Colonic mucosa (tissue), 4 donors: ENCODE results near the gene PRAMEF12. TPM values are rescaled to one million over a fixed set of nuclear protein-coding genes. Genes with fewer than 3 reads are reported as not detected.

Source experiments
- DNase-seq: peaks from one replicate; pipeline ENCODE4 v3.0.0-alpha.2; 2020
- H3K27ac ChIP-seq: fragments of 200-600 bp; one replicate; pipeline ENCODE4 v1.8.0; 2021
- H3K27me3 ChIP-seq: fragments of 200-600 bp; one replicate; pipeline ENCODE4 v1.8.0; 2021
- H3K36me3 ChIP-seq: fragments of 200-600 bp; one replicate; pipeline ENCODE4 v1.8.0; 2021
- H3K4me1 ChIP-seq: fragments of 200-600 bp; one replicate; pipeline ENCODE4 v1.8.0; 2021; ENCODE audit warnings: mild to moderate bottlenecking
- H3K4me3 ChIP-seq: fragments of 200-600 bp; one replicate; pipeline ENCODE4 v1.8.0; 2021
- H3K9ac ChIP-seq, 2 donors: one replicate each; pipeline ENCODE4 v1.7.0; 2013; ENCODE audit warnings: control low read depth in 2 of 2, low read depth in 2 of 2, low read length in 2 of 2
- H3K9me3 ChIP-seq: fragments of 200-600 bp; one replicate; pipeline ENCODE4 v1.8.0; 2021
- CTCF ChIP-seq: fragments of 200-600 bp; IDR thresholded peaks from one replicate; pipeline ENCODE4 v1.8.0; 2022; ENCODE audit warnings: antibody characterized with exemption, mild to moderate bottlenecking
- intact Hi-C: fragments of 100-400 bp; cut with DNase I; formaldehyde crosslinking; loops from one replicate; pipeline ENCODE4 v1.14.1; 2022
- total RNA-seq, 2 donors: library from RNA; stranded (reverse); fragmentation: NEBNext Ultra II Directional in 1 of 2; extraction: Animal tissue kit (Norgen Biotek cat#: 25700) in 1 of 2; gene quantifications; one replicate each; pipeline ENCODE4 v1.2.1, GENCODE V29; 2021
- donor health status: healthy.
- donor health status: DM: no; HTN: no; CAD: no.
- donor health status: DM: no; HTN: no; CAD: no.

The PRAMEF12 gene
- total RNA-seq, 2 donors from 2014 or later: not detected

- Histone ChIP-seq H3K9me3 (no peaks in the 10 kb centered on the region), H3K36me3 (no peaks in the 10 kb centered on the region), H3K4me1 (no peaks in the 10 kb centered on the region), H3K4me3 (no peak overlapping the region), H3K9ac (no peak overlapping the region), H3K27ac (no peak overlapping the region), H3K27me3 (no peaks in the 10 kb centered on the region)
- TF ChIP-seq CTCF: no peak
- intact Hi-C loops: no loop called here
- no peak for DNase-seq
Measured at GRCh38 chr1:12761781-12762180, 11.8 kb upstream of the PRAMEF12 start.

DNA sequence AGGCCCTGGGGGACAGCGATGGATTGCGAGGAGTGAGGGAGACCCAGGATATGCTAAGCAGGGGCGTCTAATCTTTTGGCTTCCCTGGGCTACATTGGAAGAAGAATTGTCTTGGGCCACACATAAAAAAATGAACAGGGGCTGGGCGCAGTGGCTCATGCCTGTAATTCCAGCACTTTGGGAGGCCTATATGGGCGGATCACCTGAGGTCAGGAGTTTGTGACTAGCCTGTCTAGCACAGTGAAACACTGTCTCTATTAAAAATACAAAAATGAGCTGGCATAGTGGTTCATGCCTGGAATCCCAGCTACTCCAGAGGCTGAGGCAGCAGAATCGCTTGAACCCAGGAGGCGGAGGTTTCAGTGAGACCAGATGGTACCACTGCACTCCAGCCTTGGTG is 10.8 kb upstream of the PRAMEF12 start:
- no peak overlapping the region for H3K27ac ChIP-seq
- H3K27me3 ChIP-seq: no peaks in the 10 kb centered on the region
- H3K4me1 ChIP-seq: no peaks in the 10 kb centered on the region
- no peaks in the 10 kb centered on the region for H3K36me3 ChIP-seq
- no peak overlapping the region for H3K9ac ChIP-seq
- H3K9me3 ChIP-seq: no peaks in the 10 kb centered on the region
- DNase-seq: no peak
- H3K4me3 ChIP-seq: no peak overlapping the region
- no peak for TF ChIP-seq CTCF
- intact Hi-C loops: no loop called here

- no peak overlapping the region for H3K9ac ChIP-seq
- no peak for TF ChIP-seq CTCF
- no peaks in the 10 kb centered on the region for H3K4me1 ChIP-seq
- no peak for DNase-seq
- no peaks in the 10 kb centered on the region for H3K9me3 ChIP-seq
- intact Hi-C loops: no loop called here
- H3K36me3 ChIP-seq: no peaks in the 10 kb centered on the region
- no peak overlapping the region for H3K4me3 ChIP-seq
- no peak overlapping the region for H3K27ac ChIP-seq
- H3K27me3 ChIP-seq: no peaks in the 10 kb centered on the region
Measured at GRCh38 chr1:12763479-12763878, 10.1 kb upstream of the PRAMEF12 start.

GRCh38 chr1:12764016-12764415 is 9.5 kb upstream of the PRAMEF12 start:
- no peaks in the 10 kb centered on the region for H3K9me3 ChIP-seq
- no peaks in the 10 kb centered on the region for H3K4me1 ChIP-seq
- no peak for TF ChIP-seq CTCF
- no peaks in the 10 kb centered on the region for H3K27me3 ChIP-seq
- no peak for DNase-seq
- H3K4me3 ChIP-seq: no peak overlapping the region
- no peaks in the 10 kb centered on the region for H3K36me3 ChIP-seq
- H3K9ac ChIP-seq: no peak overlapping the region
- intact Hi-C loops: no loop called here
- H3K27ac ChIP-seq: no peak overlapping the region

DNA sequence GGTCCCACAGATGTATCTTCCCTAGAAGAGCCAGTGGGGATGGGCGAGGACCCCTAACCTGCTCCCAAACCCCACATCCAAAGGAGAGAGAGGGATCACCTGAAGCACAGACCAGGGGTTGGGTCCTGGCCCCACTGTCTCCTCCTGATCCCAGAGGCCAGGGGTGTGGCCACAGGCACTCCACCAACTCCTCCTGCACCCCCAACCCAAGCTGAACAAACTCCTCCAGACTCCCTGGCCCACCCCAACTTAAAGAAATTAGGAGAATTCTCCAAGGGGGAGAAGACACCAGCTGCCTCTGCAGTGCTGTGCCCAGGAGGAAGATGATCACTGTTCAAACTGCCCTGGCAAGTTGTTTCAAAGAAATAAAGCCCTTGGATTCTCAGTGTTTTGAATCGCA is 4.5 kb upstream of the PRAMEF12 start:
- Histone ChIP-seq H3K4me1 (no peaks in the 10 kb centered on the region), H3K9ac (no peak overlapping the region), H3K27ac (no peak overlapping the region), H3K9me3 (no peaks in the 10 kb centered on the region), H3K4me3 (no peak overlapping the region), H3K36me3 (no peaks in the 10 kb centered on the region), H3K27me3 (no peaks in the 10 kb centered on the region)
- TF ChIP-seq CTCF: no peak
- no peak for DNase-seq
- intact Hi-C loops: no loop called here
